NT2/D1 (cell line): Measurements from ENCODE around the gene TPD52L1.

Experiments
- SUZ12 ChIP-seq: IDR thresholded peaks from 2 replicates; pipeline ENCODE4 v1.6.1; 2011; ENCODE audit not compliant: insufficient read length, insufficient read depth; ENCODE audit errors: extremely low read depth
- YY1 ChIP-seq: IDR thresholded peaks from 2 replicates; pipeline ENCODE4 v1.6.1; 2011; ENCODE audit not compliant: insufficient read length, insufficient read depth

DNA sequence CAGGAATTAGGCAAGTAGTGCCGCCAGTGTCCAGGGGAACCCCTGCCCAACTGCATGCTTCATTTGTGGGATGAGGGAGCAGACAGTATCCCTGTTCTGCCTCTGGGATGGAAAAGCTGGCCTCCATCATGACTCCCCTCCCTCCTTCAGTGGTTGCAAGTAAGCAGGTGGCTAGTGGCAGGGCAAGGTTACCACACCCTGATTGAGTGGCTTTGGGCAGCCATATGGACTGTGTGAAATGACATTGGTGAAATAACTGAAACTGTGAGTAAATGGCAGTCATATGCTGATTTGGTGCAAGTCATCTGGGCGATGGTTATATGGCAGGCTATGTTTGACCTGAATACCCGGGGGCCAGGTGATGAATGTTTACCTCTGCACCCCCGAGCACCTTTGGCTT, 115.2 kb downstream of the TPD52L1 start:
- TF ChIP-seq SUZ12: no peak
- no peak for TF ChIP-seq YY1
